ENCODE data around the gene CACNB4.
"Not testable (repeated sequence)": the region's sequence is repeated elsewhere in the genome, so short reads cannot be mapped to it uniquely, and the experiment has no call there.

Gene CACNB4

DNA sequence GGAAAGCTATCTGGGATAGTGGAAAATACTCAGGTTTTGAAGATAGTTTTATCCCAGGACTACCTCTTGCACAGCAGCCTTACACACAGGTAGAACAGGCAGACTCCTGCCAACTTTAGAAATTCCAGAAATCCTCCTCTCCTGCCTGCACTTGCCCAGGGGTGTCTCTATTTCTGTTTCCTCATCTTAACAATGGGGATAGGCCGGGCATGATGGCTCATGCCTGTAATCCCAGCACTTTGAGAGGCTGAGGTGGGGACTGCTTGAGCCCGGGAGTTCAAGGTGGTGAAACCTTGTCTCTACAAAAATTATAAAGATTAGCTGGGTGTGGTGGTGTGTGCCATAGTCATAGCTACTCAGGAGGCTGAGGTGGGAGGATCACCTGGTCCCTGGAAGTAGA is 153.7 kb downstream of the CACNB4 start:
- DNase-seq (ENCODE audit: low read depth in 2 of 2) = no peak

- DNase-seq (ENCODE audit: low read depth in 2 of 2) = no peak
Measured at GRCh38 chr2:151943461-151943860, 155.4 kb downstream of the CACNB4 start.

- DNase-seq (ENCODE audit: low read depth in 2 of 2) = not testable (repeated sequence)
Measured at GRCh38 chr2:151942540-151943205, 156.2 kb downstream of the CACNB4 start.

DNA sequence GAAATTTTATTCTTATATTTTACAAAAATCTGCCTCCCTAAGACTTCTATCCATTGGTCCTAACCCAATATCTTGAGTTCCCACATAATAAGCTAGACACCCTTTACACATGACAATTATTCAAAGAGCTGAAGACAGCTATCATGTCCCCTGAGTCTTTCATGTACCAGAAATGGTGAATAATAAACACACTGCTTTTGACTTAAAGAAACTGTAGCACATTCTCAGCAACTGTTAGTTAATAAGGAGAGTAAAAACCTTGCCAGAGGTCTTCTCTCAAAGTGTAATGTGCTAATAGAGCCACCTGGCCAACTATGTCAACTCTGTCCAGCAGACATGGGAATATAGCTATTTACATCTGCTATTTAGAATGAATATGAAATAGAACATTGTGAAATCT is 160.9 kb downstream of the CACNB4 start:
- no peak for DNase-seq (ENCODE audit: low read depth in 2 of 2)

DNA sequence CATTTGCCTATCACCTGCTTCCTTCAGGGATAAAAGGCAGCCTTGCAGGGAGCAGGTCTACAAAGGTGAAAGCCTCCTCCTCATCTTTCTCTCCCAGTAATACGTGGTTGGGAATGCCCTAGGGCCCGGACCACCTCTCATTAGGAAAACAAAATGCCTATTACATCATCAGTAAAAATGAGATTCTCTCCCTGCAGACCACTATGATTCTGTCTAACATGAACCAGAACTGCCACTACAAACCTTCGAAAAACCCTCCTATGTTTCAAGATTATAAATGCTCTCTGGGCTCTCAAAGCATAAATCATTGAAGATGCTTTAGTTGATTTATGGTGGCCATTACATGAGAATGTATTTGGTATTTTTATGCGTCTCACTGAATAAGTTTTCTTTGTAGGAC is 162.2 kb downstream of the CACNB4 start:
- DNase-seq (ENCODE audit: low read depth in 2 of 2) = no peak

GRCh38 chr2:151933266-151933804 is 165.5 kb downstream of the CACNB4 start:
- no peak for DNase-seq (ENCODE audit: low read depth in 2 of 2)

GRCh38 chr2:151931756-151932155 is 167.1 kb downstream of the CACNB4 start:
- no peak for DNase-seq (ENCODE audit: low read depth in 2 of 2)

- DNase-seq (ENCODE audit: low read depth in 2 of 2) = no peak
Measured at GRCh38 chr2:151931030-151931611, 167.7 kb downstream of the CACNB4 start.

DNA sequence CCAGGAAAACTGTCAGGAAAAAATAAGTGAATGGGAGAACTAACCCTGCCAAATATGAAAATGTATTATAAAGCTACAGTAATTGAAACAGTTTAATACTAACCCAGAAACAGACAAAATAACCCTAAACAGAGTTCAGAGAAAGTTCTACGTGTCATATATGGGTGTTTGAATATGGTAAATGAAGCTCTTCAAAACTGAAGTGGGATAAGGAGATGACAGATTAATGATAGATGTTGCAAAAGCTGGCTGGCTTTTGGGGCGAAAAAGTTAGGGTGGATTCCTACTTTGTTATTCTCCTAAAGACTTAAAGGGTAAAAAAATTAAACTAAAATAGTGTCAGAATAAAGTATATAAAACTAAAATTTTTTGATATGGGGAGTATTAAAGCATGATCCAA is 168.8 kb downstream of the CACNB4 start:
- DNase-seq (ENCODE audit: low read depth in 2 of 2) = no peak

DNA sequence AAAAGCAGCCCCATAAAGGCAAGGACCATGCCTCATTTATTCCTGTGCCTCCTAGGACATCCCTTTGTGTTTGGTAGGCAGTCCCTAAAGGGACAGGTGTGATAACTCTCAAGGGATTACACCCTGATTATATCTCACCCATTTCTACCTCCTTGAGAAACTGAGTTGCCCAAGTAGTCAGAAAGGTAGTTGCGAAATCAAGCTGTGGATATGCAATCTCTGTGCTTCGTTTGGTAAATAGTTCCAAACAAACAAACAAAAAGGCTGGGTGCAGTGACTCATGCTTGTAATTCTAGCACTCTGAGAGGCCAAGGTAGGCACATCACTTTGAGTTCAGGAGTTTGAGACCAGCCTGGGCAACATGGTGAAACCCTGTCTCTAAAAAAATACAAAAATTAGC is 170.5 kb downstream of the CACNB4 start:
- DNase-seq (ENCODE audit: low read depth in 2 of 2) = no peak

DNA sequence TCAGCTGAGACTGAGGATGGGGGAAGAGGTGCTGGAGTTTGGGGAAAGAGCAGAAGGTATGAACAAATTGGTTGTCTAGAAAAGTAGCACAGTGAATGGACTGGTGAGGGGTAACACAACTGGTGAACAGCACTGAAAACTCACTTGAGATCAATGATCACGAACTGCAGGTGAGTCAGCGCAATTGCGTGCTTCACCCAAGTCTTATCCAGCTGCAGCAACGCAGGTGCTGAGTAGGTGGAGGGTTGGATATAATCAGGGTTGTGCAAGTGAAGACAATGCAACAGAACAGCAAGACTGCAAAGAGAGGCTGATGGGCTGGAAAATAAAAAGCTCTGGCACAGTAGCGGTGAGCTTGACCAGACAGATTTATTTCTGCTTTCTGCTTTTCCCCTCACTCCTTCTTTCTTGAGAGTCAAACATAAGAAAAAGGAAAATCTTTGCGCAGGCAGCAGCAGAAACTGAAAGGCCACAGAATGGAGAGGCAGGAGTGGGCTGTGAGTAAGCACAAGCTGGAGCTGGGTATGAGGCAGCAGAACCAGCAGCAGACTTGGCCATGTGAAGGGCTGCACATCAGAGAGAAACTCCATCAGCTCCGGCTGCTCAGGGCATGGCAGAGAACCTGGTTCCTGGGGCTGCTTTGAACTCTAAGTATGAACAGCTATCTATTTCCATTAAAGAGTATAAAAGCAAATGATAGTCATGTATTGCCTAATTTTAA is 171.2 kb downstream of the CACNB4 start:
- DNase-seq (ENCODE audit: low read depth in 2 of 2) = no peak

GRCh38 chr2:151922845-151923666 is 175.8 kb downstream of the CACNB4 start:
- DNase-seq (ENCODE audit: low read depth in 2 of 2) = no peak

GRCh38 chr2:151919786-151920185 is 179.1 kb downstream of the CACNB4 start:
- no peak for DNase-seq (ENCODE audit: low read depth in 2 of 2)

DNA sequence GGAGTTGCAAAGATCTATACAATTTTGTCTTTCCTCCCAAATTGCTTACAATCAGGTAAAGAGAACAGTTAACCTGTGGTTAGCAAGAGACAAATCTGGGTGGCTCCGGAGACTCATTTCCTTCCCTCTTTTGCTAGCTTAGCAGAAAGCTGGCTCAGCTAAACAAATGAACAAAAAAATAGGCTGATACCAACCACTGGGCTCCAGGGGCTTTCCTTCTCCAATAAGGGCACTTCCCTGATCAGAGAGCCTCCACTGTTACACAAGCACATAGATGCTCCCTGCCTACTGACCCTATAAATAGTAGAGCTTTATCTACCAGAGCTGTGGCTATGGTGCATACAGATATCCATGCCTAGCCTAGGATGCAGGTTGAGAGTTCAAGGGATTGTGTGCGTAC is 180.5 kb downstream of the CACNB4 start:
- DNase-seq (ENCODE audit: low read depth in 2 of 2) = no peak

DNA sequence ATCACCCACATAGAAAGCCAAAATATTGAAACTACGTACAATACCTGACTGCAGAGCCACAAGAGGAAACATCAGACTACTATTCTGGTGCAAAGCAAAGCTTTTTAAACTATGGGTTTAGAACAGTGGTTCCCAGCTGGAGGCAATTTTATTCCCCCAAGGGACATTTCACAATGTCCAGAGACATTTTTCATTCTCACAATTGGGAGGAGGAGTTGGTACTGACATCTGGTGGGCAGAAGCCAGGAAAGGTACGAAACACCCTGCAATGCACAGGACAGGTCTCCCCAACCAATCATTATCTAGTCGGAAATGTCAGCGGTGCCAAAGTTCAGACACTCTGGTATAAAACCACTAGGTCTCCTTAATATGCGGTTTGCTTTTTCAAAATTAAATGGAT is 182.2 kb downstream of the CACNB4 start:
- DNase-seq (ENCODE audit: low read depth in 2 of 2) = no peak

DNA sequence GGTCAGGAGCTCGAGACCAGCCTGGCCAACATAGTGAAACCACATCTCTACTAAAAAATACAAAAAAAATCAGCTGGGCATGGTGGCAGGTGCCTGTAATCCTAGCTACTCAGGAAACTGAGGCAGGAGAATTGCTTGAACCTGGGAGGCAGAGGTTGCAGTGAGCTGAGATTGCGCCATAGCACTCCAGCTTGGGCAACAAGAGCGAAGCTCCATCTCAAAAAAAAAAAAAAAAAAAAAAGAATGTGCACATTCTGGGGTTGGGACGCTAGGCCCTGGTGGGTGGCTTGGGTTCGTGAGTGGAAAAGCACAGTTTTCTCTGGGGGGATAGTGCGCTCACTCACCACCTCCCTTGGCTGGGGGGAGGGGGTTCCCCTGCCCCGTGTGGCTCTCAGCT is 183.2 kb downstream of the CACNB4 start:
- DNase-seq (ENCODE audit: low read depth in 2 of 2) = not testable (repeated sequence)

DNA sequence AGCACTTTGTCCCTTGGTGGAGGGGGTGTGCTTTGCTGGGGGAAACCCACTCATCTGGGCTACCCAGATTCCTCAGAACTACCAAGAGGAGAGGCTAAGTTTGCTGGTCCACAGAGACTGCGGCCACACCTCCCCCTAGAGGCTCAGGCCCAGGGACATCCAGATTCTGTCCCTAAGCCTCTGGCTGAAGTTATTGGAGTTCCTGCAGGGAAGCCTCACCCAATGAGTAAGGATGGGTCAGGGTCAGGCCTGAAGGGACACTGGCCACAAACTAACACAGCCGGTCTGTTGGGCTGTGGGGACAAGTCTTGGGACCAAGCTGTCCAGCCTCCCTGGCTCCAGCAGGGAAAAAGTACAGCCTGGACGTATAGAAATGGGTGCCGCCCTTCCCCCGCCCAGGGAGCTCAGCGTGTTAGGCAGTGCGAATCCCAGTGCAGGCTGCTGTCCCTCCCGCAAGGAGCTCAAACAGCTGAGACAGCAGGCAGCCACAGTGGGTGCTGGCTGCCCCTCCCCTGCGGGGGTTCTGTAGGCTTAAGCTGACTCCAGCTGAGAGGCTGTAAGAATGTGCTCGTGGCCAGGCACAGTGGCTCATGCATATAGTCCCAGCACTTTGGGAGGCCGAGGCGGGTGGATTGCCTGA is 183.7 kb downstream of the CACNB4 start:
- no peak for DNase-seq (ENCODE audit: low read depth in 2 of 2)

DNA sequence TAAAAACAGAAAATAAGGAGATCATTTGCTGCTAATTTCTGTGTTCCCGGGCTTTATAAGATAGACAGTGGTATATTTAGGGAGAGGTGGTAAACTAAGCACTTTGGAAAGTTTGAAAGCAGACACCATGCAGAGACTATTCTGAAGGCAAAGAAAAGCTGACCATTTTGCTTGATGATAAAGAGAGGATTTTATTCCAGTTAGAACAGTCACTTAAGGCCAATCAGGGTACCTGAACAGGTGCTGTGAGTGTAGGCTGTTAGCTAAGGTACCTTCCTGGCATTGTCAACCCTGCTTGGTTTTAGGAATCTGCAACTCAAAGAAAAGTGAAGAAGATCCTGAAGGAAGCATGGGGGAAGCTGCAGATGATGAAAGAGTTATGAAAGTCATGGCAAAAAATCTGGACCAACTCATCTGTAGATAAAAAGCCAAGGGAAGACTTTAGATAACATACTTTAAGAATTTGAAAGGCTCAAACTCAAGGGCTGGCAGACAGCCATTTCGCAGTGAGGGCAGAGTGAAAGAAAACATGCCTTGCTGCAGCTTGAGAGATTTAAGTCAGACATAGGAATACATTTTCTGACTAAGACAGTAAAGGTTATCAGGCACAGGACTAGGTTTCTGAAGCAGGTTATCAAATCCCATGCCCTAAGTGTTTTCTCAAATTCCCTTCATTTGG is 190.5 kb downstream of the CACNB4 start:
- no peak for DNase-seq (ENCODE audit: low read depth in 2 of 2)

- DNase-seq (ENCODE audit: low read depth in 2 of 2) = no peak
Measured at GRCh38 chr2:151907286-151908203, 191.3 kb downstream of the CACNB4 start.

DNA sequence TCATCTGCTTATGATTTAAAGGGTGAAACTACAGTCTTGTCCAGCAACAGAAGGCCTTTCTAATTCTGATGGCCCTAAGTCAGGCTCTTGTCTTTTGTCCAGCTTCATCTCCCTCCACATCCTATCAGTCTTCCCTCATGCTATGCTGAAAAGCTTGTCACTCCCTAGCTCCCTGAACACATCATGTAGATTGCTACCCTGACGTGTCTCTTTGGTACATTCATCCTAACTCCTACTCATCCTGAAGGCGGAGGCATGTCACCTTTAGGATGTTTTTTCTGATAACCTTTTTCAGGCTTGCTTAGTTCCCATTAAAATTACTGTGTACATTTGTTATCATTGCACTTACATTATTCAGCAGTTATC is 192.2 kb downstream of the CACNB4 start:
- DNase-seq (ENCODE audit: low read depth in 2 of 2) = no peak
